ENCODE data around the gene COL16A1. TPM values are rescaled to one million over a fixed set of nuclear protein-coding genes. Genes with fewer than 3 reads are reported as not detected.

Gene COL16A1
- total RNA-seq, 1 donor from 2014 or later, result 0.51 TPM

- DNase-seq, result peak; percentile 65
Observed at GRCh38 chr1:31663622-31664452, 40.0 kb downstream of the COL16A1 start.

DNA sequence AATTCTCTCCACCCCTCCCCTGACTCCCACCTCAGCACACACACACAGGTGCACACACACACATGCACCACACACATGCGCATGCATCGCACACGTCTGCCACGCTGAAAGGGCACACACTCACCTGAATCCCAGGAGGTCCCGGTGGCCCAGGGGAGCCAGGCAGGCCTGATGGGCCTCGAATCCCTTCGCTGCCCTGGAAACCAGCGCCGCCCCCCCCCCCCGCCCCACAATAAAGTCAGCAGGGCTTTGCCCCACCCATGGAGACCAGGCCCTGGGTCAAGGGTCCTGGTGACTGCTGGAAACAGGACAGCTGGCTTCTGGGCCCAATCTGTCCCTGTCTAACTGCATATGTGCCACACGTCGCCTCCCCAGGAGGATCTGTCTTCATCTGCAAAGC, 41.4 kb downstream of the COL16A1 start:
- no peak for DNase-seq

DNA sequence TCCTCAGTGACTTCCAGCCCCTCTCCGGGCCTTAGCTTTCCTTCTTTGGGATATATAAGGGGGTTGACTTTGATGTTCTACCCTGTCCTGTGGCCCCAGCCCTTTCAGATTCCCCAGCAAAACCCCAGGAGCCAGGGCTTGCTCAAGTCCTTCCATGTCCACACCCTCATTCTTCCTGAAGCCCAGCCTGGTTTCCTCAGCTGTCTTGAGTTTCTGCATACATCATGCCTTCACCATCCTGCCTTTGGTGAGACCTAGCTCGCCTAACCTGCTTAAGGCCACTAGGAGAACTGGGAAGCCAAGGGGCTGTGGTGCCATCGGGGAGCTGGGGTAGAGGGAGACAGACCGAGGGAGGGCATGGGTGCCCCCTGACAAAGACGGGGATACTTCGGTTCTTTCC, 42.0 kb downstream of the COL16A1 start:
- no peak for DNase-seq

GRCh38 chr1:31660871-31661455, 42.9 kb downstream of the COL16A1 start:
- DNase-seq, result no peak

- DNase-seq, result no peak
Observed at GRCh38 chr1:31659889-31660288, 43.9 kb downstream of the COL16A1 start.

DNA sequence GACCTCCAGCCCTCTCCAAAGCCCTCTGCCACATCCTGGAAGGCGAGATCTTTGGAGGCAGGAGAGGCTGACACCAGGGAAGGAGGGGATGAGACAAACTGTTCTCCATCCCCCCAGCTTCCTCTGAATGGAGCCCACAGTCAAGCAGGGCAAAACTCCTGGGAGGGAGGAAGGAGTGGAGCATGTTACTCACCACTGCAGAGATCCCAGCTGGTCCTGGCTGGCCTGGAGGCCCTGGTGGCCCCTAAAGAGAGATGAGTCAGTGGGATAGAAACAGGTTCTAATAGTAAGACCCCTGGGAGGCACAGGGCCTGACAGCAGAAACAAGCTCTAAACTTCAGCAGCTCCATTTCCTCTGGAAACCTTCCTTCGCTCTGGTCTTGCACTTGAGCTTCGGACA, 45.1 kb downstream of the COL16A1 start:
- DNase-seq, result no peak

GRCh38 chr1:31657972-31658510, 45.8 kb downstream of the COL16A1 start:
- DNase-seq, result no peak

GRCh38 chr1:31657020-31657804, 46.6 kb downstream of the COL16A1 start:
- DNase-seq, result no peak

- no peak for DNase-seq
Observed at GRCh38 chr1:31655756-31656155, 48.1 kb downstream of the COL16A1 start.

DNA sequence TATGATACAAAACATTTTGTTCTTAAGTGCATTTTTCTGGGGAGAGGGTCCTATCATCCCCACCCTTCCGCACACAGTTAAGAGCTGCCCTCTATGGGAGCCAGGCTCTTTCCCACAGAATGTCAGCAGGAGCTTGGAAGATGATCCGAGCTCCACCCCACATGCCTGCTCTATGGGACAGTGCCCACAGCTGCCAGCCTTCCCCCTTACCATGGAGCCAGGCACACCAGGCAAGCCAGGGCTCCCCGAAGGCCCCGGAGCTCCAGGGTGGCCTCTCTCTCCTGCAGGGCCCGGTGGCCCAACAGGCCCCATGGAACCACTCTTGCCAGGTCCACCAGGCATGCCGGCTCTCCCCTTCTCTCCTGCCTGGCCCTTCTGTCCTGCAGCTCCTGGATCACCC, 48.7 kb downstream of the COL16A1 start:
- no peak for DNase-seq

GRCh38 chr1:31654474-31654776, 49.4 kb downstream of the COL16A1 start:
- DNase-seq, result no peak

GRCh38 chr1:31653717-31654473, 49.9 kb downstream of the COL16A1 start:
- no peak for DNase-seq

GRCh38 chr1:31652891-31653499, 50.8 kb downstream of the COL16A1 start:
- DNase-seq, result no peak

- DNase-seq, result no peak
Observed at GRCh38 chr1:31651766-31652165, 52.1 kb downstream of the COL16A1 start.

GRCh38 chr1:31651089-31651420, 52.8 kb downstream of the COL16A1 start:
- DNase-seq, result no peak

GRCh38 chr1:31650161-31651088, 53.4 kb downstream of the COL16A1 start:
- DNase-seq, result no peak

GRCh38 chr1:31648641-31649357, 55.0 kb downstream of the COL16A1 start:
- no peak for DNase-seq

GRCh38 chr1:31648190-31648589, 55.6 kb downstream of the COL16A1 start:
- no peak for DNase-seq

- DNase-seq, result no peak
Observed at GRCh38 chr1:31647106-31647505, 56.7 kb downstream of the COL16A1 start.

- no peak for DNase-seq
Observed at GRCh38 chr1:31646259-31646960, 57.4 kb downstream of the COL16A1 start.

Measured in dermis blood vessel endothelial cell (primary cell).